Activated T-helper 1 cell treated with Interleukin-2 at 50 U/mL for 16 hours (primary cell): ENCODE data around the gene KSR2.
"Not testable (repeated sequence)": the region's sequence is repeated elsewhere in the genome, so short reads cannot be mapped to it uniquely, and the experiment has no call there.

Source experiments
- DNase-seq: peaks from one replicate; pipeline ENCODE4 v3.0.0-alpha.2; 2020; ENCODE audit warnings: low read depth

Gene KSR2

DNA sequence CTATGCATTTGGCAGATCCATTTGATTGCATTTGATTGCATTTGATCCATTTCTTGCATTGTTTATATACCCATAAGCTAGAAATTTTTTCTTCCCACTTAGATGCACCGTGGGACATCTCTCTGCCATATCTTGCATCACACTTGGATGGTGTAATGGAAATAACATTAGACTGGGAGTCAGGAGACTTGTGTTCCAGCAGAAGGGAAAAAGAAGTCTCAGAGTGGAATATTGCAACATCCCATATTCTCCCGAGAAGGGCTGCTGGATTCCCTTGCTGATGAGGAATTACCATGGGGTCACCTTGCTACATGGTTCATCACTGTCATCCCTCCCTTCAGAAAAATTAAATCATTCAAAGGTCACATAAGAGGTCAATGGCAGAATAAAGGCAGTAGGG lies 78.1 kb downstream of the KSR2 start:
- no peak for DNase-seq

DNA sequence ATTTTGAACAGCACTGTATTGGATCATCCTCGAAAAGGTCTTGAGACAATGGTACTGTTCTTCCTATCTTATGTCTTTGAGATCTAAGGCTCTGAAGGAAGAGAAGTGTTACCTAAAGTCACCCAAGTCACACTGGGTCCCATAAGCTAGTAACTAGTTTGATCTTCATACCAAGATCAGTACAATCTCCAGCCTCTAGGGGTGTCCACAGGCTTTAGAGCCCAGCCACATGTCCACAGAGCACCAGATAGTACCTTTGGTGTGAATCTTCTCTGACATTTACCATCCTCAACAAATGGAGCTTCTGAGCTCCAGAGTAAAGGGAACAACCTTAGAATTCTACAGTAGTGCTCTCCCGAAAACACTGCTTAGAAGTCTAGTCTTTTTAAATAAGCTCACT lies 78.7 kb downstream of the KSR2 start:
- no peak for DNase-seq

DNA sequence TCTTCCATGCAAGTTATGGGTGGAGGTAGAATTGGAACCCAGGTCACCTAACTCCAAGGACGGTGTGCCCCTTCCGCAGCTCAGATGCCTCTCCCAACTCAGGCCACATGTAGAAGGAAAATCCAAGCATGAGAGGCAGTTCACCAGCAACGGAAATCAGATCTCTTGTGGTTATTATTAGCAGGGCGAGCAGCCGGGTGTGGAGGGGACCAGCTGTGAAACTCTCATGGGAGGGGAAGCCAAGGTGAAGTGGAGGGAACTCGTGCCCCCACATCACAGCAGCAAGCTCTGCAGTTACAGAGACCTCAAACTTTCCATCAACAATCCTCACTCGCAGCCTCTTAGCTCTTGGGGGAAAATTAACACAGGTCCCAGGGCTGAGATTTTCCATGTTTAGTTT lies 79.7 kb downstream of the KSR2 start:
- DNase-seq: no peak

DNA sequence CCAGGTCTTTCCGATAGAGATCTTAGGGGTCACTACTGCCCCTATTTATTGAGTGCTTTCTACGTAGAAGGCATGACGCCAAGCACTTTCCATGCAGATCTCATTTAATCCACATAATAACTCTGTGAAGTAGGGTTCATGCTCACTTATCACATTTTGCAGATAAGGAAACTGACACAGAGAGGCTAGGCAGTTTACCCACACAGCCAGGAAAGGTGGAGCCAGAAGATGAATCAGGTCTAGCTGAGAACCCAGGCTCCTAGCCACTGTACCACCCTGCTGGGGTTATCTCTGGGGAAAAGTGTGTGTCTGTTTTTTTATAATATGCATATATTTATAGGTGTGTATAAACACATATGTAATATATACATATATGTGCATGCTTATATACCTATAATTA lies 83.6 kb downstream of the KSR2 start:
- no peak for DNase-seq

DNA sequence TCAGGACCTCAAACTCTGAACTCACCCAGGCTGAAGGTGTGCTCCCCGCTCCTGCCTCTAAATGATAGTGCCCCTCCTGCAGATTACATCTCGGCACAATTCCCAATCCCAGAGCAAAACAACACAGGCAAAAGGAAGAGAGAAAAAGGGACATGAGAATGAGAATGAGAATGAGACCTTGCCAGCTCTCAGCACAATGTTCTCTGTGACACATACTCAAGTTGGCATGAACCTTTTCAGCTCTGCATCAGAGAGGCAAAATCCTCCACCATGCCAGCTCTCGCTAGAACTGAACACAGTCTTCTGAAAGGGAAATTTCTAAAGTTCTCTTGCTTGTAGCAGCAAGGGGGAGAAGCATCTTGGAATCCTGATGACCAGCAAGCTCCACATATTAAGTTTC lies 84.6 kb downstream of the KSR2 start:
- DNase-seq: no peak

DNA sequence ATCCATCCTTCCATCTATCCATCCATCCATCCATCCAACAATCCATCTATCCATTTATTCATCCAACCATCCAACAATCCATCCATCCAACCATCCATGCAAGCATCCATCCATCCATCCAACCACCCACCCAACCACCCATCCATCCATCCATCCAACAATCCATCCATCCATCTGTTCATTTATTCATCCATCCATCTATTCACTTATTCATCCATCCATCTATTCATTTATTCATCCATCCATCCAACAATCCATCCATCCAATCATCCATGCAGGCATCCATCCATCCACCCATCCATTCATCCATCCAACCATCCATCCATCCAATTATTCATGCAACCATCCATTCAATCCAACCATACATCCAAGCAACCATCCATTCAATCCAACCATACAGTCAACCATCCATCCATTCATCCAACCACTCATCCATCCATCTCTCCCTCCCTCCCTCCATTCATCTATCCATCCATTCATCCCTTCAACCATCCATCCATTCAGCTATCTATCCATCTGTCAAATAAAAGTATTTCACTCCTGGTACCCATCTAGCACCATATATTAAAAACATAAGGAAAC lies 86.1 kb downstream of the KSR2 start:
- no peak for DNase-seq

DNA sequence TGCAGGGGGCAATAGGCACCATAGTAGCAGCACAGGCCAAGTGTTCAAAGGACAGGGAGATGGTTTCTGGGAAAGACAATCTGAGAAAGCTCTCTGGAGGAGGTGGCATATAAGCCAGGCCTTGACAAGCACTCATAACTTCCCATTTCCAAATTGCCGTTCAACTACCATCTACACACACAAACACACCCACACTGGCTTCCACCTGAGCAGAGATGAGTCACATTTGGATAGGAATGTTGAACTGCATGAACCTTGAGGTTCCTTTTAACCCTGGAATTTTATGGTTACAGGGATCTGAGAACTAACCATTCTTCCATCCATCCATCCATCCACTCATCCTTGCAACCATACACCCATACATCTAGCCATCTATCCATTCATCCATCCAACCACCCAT lies 86.6 kb downstream of the KSR2 start:
- no peak for DNase-seq

DNA sequence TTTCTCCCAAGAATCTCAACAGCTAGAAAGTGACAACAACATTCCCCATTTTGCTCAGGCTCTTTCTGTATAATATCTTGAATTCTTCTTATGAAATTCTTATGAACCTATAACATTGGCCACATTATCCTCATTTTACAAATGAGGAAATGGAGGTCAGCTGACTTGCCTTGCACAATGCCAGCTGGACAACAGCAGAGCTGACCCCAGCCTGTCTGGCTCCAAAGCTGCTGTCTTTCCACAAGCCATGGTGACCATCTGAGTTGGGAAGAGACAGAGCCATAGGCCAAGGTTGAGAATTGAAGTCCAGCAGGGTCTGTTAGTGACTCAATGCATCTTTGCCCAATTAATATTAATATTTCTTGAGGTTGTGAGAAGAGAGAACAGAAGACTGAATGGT lies 87.3 kb downstream of the KSR2 start:
- DNase-seq: no peak

DNA sequence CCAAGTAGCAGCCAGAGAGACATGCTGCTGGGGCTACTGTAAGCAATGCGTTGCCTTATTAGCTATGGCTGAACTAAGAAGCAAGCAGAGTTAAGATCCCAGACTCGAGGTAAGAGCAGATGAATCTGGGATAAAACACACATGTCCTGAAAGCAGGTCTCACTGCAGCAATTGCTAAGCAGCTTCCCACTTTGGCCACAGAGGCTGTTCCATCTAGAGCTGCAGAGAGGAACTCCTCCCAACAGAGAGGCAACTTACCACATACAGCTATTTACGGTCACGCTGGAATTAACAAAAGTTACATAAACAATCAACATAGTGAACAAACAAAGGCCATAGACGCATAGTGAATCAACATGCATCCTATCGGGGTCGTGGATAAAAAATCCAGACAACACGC lies 90.2 kb downstream of the KSR2 start:
- DNase-seq: no peak

DNA sequence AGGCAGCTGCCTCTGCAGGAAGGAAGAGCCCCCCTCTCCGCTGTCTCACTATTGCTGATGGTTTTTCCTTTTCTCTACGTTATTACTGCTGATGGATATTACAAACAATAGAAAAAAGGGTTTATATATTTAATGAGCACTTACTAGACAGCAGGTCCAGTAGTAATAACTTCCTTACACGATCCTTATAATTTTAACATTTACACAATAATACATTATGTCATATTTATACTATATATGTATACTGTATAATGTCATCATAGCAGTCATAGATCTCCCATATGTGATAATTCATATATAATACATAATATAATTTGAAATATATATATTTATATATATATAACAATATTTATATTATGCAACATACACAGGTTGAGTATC lies 92.4 kb downstream of the KSR2 start:
- no peak for DNase-seq

DNA sequence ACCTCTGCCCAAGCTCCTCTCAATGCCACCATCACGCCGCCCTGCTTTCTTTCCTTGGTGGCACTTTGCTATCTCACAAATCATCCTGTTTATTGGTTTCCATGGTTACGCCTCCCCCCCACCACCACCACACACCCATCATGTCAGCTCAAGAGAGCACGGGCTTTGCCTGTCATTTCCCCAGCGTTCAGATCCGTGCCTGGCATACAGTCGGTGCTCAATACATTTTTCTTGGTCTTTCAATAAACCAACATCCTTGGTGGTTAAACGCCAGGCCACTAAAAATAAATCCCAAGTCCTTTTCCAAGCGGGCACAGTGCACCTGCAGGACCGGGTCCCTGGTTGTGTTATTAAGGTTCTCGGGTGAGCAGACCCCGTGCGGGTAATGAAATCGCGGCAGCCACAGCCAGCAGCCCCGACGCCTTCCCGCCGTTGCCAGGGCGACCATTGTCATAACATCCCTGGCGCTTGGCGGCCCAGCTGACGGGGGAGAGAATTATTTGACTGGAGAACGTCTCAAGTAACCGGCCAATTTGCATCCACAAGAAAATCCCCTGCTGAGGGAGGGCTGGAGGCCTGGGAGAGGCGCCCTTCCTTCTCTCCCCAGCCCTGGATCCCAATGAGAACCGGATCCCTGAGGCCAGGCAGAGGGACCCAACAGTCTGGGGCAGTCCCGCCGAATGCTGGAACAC lies 92.9 kb downstream of the KSR2 start:
- peak; percentile 17 for DNase-seq

DNA sequence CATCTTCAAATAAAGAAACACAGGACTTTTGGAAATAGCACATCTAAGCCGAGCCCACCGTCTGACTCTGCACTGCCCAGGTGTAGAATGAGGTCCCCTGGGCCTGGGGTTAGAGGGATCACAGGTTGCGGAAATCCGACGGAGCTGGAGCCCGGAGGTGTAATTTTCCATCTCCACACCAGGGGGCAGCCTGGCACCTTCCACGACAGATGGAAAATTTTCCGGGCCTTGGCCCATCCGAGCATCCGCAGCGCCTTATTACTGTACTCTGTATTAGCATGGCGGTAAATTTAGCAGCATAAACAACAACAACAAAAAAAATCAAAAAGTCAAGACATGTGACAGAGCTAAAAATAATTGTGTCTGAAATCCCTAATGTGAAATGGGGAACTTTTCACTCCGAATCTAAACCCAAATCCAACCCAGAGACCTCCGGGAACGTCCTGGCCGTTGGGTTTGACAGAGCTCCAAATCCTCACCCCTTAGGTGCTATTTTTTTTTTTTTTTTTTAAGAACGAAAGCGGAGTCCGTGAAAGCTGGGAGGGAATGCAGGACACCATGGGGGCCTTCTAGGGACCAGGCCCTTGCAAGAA lies 93.9 kb downstream of the KSR2 start:
- peak; percentile 35 for DNase-seq

DNA sequence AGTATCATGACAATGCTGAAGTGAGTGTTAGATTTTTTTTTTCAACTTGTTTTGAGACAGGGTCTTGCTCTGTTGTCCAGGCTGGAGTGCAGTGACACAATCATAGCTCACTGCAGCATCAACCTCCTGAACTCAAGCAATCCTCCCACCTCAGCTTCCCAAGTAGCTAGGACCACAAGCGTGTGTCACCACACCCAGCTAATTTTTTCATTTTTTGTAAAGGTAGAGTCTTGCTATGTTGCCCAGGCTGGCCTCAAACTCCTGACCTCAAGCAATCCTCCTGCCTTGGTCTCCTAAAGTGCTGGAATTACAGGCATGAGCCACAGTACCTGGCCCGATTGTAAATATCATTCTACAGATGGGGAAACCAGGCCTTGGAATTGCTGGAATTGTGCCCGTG lies 94.6 kb downstream of the KSR2 start:
- not testable (repeated sequence) for DNase-seq

DNA sequence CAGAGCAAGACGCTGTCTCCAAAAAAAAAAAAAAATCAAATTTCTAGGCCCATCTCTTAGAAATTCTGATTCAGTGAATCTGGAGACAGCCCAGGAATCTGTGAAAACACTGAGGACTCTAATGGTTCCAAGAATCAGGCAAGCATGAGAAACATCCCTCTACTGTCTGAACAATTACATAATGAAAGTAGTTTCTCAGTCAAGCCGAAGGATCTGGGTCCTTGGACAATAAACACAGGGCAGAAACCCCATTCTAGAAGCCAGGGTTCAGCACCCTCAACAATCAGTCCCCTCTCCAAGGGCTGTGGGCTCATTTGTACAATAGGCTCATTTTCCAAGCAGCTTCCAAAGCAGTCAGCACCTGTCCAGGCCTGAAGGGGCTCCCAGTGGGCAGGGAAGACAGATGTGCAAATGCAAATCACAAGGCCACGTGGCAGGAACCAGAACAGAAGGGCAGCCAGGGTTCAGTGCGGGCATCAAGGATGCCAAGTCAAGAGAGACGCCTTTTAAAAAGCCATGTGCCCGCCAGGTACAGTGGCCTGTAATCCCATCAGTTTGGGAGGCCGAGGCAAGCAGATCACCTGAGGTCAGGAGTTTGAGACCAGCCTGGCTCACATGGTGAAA lies 96.1 kb downstream of the KSR2 start:
- DNase-seq: no peak

DNA sequence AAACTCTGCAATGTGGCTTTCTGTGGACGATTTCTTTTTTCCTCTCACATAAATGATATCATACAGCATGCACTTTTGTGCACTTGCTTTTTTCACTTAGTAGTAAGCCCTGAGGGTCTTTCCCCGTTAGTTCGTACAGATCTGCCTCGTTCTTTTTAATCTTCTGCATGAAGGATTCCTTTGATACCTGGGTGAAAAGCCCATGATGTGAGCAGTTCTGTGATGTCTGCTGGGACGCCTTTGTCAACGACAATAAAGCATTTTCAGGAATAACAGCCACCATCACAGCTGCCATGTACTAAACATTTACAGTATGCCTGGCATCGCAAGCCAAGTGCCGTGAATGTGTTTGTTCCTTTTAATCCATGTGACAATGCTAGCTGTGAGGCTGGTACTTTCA lies 99.2 kb downstream of the KSR2 start:
- DNase-seq: no peak

DNA sequence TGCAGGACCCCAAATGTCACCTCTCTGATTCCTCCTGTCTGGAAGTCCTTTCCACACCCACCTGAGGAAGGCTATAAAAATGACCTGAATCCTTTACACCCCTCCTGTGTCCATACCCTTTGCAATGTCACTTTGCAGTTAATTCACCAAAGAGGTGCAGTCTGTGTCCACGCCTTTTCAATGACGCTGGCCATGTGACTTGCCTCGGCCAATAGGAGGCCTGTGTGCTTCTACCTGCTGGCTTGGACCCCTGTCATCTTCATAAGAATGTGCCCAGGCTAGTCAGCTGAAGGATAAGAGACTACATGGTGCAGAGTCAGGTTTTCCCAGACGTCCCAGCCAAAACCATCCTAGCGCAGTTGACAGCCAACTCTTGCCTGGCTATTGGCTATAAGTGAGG lies 101.4 kb downstream of the KSR2 start:
- DNase-seq: no peak

DNA sequence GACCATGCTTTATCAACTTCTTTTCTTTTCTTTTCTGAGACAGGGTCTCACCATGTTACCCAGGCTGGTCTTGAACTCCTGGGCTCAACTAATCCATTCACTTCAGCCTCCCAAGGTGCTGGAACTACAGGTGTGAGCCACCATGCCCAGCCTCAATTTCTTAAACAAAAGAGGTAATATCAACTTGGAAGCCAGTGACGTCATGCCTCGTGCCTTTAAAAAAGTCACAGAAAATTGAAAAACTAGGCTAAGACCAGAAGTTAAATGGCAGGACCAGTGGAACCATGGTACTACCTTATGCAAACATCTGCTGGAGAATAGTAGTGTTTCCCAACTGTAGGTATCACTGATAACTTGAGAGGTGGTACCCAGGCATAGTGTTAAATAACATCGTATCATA lies 103.3 kb downstream of the KSR2 start:
- DNase-seq: no peak

DNA sequence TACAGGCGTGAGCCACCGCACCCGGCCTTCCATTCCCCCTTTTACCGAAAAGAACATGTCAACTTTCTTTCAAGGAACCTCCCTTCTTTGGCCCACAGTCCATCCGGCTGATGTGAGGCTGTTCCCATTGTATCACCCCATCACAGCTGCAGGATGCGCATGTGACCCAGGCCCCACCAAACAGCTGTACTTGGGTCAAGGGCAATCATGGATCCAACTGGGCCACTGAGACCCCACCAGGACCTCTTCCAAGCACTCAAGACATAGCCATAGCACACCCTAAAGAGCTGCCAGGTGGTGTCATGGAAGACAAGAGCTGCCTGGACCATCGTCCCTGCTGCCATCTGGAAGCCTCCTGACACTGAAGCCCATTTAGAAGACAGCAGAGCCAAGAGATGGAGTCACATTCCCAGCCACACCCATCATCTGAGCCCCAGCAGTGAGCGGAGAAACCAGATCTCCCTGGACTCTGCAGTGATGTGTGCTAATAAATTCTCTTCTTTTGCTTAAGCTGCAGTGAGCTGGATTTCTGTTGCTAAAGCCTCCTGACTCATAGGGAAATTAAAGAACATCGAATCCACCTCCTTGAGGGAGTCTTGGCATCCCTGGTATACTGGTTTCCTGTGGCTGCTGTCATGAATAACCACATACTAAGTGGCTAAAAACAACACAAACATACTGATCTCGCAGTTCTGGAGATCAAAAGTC lies 105.6 kb downstream of the KSR2 start:
- no peak for DNase-seq

DNA sequence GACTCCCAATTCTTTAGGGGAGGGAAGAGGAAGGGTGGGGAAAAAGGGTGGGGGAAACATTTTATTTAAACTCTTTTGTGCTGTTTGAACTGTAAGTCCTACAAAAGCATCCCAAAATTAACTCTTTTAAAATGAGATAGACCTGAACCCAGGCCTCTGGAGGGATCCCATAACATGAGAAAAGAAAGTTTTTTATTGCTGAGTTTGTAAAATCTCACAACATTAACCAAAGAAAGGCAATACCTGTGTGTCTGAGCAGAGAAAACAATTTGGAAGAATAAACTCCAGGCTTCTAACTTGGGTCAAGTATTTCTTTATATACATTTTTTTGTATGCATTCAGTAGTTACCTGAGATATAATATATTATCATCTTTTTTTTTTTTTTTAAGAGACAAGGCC lies 107.1 kb downstream of the KSR2 start:
- no peak for DNase-seq

DNA sequence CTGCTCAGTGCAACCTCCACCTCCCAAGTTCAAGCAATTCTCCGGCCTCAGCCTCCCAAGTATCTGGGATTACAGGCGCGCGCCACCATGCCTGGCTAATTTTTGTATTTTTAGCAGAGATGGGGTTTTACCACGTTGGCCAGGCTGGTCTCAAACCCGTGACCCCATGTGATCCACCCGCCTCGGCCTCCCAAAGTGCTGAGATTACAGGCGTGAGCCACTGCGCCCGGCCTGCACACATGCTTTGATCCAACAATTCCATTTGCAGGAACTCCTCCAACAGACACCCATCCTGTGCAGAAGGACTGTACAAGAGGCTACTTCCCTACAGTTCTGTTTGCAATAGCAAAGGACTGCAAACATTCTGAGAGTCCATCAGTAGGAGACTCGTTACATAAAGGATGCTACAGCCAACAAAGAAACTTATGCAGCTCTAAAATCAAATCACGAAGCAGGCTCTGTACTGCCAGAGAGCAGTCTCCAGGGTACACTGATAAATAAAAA lies 108.0 kb downstream of the KSR2 start:
- not testable (repeated sequence) for DNase-seq

DNA sequence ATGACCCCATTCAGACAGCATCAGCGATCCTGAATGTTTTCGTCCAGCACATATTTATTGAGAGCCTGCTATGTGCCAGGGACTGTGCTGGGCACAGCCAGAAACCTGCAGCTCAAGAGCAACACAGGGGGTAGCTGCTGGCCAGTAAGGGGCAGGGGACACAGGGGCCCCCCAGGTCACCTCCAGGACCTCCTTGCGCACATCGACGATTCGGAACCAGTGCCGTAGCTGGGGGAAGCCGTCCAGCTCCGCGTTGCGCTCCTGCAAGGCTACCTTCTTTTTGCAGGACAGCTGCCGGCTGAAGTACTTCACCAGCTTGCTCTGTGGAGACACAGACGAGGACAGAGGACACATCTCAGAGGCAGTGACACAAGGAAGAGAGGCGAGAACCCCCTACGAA lies 108.7 kb downstream of the KSR2 start:
- no peak for DNase-seq
